Epithelial cell of prostate (primary cell): Measurements from ENCODE around the gene CNKSR3.
"Not testable (repeated sequence)": the region's sequence is repeated elsewhere in the genome, so short reads cannot be mapped to it uniquely, and the experiment has no call there.

Experiments
- DNase-seq: peaks from one replicate; pipeline ENCODE4 v3.0.0-alpha.2; 2011; ENCODE audit warnings: low read depth, low spot score
- H3K27ac ChIP-seq: fragments of 450-650 bp; 2 replicates; pipeline ENCODE4 v1.5.1; 2017; ENCODE audit warnings: mild to moderate bottlenecking

The CNKSR3 gene

DNA sequence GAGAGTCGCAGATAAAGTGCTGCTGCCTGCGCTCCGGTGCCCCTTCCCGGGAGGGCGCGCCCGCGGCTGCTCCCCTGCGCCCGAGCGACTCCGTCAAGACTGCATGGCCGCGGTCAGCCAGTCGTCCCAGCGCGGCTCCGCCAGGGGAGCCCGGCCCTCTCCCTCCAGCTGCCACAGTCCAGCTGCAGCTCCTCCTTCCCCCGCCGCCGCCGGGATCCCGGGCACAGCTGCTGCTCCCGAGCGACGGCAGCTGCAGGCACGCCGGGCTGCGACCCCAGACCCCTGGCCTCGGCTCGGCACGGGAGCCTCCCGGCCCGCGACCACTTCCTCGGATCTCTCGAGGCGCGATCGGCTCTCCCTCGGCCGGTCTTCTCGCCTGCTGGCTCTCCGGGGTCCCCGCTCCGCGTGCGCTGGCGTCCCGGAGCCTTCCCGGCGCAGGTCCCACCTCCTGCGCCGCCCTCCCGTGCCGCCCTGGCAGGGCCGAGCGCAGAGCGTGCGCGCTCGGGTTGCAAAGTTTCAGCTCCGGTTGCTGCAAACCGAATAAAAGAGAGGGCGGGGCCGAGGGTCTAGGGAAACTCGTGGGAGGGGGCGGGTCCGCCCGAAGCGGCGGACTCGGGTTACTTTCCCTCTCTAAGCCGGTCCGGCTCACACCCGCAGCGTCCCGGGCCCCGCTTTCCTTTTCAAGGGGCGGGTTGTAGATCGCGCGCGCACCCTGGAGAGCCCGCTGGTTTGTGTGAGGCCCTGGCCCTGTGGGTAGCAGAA lies at the start of gene CNKSR3:
Gene CNKSR3, minus strand, starts transcription at position 542 of the 762 bp plus-strand sequence. CDS start 571 bp downstream, outside the sequence.
- DNase-seq, result peak; percentile 14
- peak within 1 kb of the TSS; percentile 65 for H3K27ac ChIP-seq

DNA sequence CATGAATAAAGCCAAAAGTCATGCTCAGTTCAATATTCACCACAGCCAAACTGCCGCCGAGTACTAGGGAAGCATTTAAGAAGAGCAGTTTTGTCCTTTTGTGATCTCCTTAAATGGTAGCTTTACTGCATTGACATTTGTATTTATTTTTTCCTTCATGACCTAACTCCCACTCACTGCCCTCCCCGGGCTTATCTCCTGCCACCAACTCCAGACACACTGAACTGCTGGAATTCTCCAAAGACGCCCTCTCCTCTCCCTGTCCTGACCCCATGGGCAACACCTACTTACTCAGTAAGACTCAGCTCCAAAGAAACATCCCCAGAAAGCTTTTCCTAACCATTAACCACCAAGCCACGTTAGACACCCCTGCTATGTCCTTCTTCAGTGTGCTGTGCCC lies 48.5 kb upstream of the CNKSR3 start:
- no peak overlapping the region for H3K27ac ChIP-seq
- DNase-seq, result no peak

DNA sequence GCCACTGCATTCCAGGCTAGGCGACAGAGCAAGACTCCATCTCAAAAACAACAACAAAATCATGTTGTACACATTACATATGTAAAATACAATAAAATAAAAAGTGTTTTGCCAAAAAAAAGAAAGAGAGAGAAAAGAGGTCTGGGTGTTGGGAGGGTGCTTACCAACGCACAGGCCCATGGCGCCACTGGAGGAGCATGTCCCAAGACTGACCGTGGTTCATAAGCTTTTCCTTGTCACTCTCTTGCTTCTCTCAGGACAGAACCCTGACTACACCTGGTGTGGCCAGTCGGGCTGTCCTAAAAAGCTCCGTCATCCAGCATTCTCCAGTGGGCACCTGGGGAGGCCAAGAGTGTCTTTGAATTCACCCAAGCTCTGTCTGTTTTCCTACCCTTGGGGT lies 48.0 kb upstream of the CNKSR3 start:
- no peak for DNase-seq
- no peak overlapping the region for H3K27ac ChIP-seq

DNA sequence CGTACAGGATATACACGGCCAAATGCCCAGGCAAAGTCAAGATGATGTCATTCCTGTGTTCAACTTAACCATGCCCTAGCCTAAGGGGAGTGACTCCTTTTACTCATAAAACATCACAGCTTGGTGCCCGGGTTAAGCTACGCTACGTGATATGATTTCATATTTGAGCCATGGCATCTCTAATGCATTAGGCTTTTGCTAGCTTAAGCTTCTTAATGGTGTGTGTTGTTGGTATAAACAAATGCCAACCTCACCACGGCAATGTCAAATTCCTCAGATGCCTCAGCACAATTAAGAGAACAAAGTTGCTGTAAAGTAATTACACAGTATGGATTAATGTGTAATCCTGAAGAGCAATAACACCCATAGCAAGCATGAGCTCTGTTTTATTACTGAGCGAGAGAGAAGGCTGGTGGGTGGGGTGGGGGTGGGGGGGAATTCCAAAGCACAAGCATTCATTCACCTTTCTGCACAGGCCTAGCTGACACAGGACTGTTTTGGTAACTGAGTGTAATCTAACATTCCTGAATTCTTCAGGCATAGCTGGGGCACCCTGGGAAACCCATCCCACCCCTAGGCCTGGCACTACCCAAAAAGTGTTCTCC lies 44.7 kb upstream of the CNKSR3 start:
- H3K27ac ChIP-seq, result peak overlapping the region; percentile 23
- DNase-seq, result peak; percentile 82

DNA sequence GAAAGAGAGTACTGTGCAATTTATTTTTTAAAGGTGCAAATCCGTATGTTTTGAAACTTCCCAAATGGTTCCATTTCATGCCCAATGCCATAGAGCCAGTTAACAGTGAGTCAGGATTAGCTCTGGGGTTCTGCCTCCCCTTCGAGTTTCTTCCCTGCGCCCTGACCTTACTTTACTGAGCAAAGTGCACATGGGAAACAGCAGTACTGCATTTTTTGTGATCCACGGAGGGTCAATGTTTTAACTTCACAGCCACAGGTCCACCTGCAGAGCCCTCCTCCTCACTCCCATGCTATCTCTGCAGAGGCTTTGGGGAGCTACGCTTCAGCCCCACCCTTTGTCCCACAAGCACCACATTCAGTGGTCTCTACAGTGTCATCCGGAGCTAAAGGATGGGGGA lies 44.0 kb upstream of the CNKSR3 start:
- no peak for DNase-seq
- H3K27ac ChIP-seq, result peak overlapping the region; percentile 23

DNA sequence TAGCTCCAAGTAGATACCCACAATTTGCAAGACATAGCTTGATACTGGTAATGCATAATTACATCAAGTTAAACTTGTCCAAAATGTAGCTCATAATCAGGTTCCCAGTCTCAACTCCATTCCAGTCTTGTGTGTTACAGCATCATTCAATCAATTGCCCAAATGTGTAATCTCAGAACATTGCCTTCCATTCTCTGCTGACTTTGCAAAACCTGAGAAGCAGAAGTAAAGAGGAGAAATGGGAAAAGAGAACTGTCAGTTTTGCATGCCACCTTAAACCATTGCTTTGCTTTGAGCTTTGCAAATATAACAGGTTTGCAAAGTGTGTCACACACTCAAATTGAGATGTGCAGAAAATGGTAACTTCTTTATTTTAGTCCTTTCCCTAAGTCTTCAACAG lies 40.3 kb upstream of the CNKSR3 start:
- H3K27ac ChIP-seq, result no peak overlapping the region
- no peak for DNase-seq

DNA sequence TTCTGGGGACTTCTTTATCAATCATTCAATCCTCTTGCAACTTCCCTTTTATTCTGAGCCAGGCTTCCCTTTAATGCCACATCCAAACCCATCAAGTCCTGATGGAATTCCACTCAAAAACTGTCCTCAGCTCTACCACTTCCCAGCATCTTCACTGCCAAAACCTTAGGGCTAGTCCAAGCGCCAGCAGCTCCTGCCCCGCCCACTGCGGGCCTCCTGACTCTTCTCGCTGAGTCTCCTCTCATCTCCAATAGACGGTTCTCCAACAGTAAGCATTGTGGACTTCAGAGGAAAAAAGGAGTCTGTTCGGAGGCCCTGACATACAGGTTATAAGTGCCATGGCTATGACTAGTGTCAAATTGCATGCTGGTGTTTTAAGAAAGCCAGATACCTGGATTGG lies 38.7 kb upstream of the CNKSR3 start:
- DNase-seq, result no peak
- no peak overlapping the region for H3K27ac ChIP-seq

DNA sequence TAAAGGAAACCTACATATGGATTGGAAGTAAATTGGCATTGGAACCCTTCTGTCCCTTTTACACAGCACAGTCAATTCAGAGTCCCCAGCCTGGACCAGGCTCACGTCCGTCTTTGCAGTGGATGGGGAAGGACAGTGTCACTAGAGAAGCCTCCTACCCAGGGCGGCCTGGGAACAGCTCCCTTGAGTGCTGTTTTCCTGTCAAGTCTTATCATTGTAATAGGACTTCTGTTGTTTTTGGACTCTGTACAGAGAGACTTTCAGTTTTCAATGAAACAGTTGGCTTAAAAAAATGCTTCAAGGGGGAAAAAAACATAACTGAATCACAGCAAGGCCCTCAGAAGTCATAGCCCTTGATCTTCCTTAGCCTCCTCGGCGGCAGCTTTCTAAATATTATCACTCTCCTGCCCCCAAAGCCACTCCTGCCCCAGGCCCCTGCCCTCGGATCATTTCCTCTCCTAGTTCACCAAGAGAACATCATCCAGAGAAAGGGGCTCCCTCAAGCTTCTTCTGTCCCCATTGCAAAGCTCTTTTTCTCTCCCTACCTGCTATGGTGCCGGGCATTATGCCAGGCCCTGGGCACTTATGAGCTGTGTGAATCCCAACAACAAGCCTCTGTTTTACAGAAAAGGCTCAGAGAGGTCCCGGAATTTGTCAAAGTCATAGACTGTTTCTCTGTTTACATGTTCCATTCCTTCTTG lies 37.8 kb upstream of the CNKSR3 start:
- DNase-seq, result no peak
- no peak overlapping the region for H3K27ac ChIP-seq

DNA sequence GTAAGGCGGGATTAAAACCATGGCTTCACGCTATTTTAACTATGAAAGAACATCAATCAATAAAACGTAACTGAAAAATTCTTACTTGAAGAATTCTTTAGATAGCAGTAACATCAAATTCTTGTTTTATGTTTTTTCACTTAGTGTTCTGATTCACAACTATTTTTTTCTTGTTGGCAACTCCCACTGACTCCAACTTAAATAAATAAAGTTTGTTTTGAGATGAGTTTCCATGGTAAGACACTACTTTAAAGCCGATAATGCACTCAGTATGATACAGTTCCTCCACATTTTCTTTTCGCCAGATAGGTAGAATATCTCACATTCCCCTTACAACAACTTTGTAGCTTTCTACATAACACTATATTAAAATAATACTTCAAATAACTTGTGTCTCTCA lies 33.1 kb upstream of the CNKSR3 start:
- no peak for DNase-seq
- no peak overlapping the region for H3K27ac ChIP-seq

DNA sequence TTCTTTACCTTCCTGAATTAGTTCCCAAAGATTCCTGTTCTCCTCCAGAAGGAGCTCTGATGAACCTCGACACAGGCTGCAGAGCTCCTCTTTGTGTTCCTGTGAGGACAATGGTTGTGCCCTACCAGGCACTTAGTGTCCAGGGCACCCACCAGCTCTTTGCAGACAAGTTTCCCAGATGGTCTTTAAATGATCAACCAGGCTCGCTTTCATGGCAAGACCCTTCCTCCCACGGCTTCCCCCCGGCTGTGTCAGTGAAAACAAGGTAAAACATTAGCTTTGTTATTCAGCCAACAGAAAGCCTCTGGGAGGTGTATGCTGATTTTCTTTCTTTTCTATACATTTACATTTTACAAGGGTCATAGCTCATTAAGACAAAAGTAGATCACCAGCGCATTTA lies 32.3 kb upstream of the CNKSR3 start:
- no peak for DNase-seq
- H3K27ac ChIP-seq, result no peak overlapping the region

DNA sequence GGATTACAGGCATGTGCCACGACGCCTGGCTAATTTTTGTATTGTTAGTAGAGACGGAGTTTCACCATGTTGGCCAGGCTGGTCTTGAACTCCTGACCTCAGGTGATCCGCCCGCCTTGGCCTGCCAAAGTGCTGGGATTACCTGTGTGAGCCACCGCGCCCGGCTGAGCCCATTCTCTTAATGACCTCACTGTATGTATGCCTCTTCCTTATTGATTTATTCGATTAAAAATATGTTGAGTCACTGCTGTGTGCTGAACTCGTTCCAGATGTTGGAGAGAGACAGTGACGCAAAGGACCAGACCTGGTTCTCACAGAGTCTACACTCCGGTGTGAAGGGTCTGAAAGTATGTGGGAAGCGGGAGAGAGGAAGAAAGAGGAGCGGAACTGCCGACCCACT lies 31.4 kb upstream of the CNKSR3 start:
- not testable (repeated sequence) for DNase-seq, H3K27ac ChIP-seq

DNA sequence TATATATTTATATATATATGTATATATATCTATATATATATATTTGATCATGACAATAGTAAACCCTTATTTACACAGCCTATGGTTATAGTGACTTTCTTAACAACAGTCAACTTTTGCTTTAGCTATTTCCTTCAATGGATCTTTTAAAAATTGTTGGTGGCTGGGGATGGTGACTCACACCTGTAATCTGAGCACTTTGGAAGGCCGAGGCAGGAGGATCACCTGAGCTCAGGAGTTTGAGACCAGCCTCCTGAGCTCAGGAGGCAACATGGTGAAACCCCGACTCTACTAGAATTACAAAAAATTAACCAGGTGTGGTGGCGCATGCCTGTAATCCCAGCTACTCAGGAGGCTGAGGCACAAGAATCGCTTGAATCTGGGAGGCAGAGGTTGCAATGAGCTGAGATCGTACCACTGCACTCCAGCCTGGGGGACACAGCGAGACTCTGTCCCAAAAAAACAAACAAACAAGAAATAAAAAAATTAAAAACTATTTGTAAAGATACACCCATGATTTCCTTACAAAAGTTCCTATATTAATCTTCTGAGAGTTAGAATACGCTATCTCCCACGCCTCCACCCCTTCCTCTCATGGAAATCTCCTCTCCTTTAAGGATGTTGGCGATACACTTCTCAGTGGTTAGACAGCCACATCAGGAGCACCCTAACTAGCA lies 29.2 kb upstream of the CNKSR3 start:
- DNase-seq, result no peak
- no peak overlapping the region for H3K27ac ChIP-seq

DNA sequence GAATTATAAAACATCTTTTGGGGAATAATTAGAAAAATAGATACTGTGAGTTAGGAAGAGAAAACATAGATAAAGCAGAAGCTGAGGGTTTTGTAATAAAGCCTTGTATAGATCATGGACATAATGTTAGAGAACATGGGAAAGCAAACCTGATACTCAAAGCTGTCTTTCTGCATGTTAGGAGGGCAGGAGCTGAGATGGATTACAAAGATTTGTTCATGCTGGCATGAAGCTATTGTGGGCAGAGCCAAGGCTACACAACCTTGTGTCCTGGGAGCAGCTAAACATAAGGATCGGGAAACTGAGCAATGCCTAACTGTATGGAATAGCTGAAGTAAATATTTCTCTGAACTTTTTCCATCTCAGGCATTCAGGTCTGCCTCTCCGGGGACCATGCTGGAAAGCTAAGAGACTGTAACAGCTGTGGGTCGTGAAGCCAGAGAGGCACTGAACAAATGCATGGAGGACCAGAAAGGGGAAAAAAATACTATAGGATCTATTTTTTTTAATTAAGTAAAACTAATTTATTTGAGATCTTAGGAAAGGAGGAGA lies 28.2 kb upstream of the CNKSR3 start:
- H3K27ac ChIP-seq, result no peak overlapping the region
- no peak for DNase-seq

DNA sequence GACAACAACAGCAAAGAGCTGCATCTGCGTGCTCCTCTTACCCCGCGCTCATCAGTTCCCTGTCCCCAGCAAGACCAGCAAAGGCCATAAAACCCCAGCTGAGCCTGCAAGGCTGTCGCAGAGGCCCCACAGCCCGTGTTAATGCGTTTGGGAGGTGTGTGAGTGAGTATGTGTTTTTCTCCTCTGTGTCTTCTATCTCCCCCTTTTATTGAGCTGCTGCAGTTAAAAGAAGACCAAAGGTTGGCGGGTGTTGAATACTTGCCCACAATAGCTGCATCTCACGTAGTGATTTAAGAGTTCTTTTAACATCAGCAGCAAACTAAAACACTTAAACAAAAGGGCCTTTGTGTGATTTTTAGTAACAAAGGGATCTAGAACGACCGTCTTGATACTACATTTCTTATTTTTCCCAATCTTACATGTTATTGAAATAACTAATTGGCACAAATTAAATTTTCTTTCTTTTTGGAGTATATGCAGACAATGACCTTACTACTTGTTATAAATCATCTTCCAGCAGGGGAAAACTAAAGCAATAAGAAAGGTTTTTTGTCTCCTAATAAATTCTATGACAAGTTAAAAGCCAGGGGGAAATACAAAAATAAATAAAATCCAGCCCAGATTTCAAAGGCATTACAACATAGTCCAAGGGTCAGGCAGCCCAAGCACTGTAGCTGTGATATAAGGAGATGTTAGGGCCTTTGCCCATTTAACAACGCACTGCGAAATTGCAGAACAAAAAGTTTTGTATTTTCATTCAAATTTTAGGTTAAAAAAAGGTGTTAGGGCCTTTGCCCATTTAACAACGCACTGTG lies 27.2 kb upstream of the CNKSR3 start:
- DNase-seq, result no peak
- no peak overlapping the region for H3K27ac ChIP-seq

DNA sequence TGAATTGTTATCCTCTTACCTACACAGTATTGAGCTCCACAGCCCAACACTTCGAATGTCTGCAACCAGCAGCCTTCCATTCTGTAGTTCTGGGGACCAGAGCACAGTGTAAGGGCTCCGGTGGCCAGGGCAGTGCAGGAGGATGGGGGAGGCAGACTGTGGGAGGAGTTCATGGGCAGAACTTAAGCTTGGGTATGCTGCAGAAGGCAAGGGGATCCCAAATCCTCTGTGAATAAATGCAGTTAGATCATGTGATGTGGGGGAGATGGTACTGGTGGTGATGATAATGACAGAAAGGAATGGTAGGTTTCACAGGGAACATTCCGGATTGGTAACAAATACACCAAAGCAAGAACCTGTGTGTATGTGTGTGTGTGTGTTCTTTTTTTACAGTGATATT lies 26.5 kb upstream of the CNKSR3 start:
- no peak overlapping the region for H3K27ac ChIP-seq
- DNase-seq, result no peak

DNA sequence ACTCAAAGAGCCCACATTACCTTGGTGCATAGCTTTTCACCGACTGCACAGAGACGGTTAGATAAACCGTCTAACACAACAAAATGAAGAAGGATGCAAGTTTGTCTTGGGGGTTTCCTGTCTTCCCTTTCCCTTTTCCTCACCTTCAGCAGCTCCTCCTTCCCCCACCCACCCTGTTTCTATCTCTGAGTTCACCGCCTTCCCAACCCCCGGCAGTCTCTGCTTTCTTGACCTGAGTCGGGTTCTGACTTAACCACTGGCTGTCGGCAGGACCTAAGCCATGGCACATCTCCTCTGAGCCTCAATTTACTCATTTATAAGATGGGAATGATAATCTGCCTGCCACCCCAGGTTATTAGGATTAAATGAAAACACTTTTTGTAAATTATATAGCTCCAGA lies 25.8 kb upstream of the CNKSR3 start:
- DNase-seq, result no peak
- H3K27ac ChIP-seq, result no peak overlapping the region

DNA sequence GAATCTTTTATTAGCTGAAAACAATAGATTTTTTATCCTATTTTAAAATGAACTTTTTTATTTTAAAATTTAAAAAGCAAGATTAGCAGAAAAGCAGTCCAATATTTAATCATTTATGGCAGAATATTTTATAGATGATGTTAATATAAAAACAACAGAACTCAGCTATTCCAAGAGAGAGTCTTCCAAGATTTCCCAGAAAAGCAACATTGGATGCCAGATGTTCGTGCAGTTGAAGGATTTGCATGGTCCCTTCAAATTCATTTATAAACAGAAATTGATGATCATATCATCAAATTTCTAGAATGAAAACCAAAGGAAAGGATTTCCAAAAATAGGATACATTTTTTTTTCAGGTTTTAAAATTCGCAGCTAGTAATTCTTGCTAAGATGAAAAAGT lies 25.4 kb upstream of the CNKSR3 start:
- H3K27ac ChIP-seq, result no peak overlapping the region
- no peak for DNase-seq

DNA sequence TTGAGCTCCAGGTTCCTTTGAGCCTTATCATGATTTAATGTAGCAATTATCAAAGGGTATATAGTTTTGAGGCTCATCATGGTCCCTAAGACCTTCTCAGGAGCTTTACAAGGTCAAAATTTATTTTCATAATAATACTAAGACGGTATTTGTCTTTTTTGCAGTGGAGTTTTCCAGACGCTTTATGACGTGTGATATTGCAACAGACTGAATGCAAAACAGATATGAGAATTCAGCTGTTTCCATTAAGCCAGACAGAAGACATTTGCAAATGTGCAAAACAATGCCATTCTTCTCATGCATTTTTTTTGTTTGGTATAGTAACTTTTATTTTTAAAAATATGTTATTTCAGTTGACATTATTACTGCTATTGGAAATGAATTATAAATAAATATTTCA lies 24.7 kb upstream of the CNKSR3 start:
- DNase-seq, result no peak

DNA sequence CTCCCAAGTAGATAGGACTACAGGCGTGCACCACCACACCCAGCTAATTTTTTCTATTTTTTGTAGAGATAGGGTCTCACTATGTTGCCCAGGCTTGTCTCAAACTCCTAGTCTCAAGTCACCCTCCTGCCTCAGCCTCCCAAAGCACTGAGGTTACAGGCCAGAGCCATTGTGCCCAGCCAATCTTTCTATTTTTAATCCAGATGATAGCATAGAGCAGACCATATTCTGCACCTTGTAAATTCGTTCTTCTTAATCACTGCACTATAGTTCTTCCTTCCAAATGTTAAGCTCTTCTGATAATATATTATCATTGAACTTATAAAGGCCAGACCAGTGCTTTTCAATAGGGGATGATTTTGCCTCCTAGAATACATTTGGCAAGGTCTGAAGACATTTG lies 24.0 kb upstream of the CNKSR3 start:
- DNase-seq, result no peak
- H3K27ac ChIP-seq, result no peak overlapping the region

More for the DNA sequence above, 24.7 kb upstream of the CNKSR3 start:
- no peak overlapping the region for H3K27ac ChIP-seq

DNA sequence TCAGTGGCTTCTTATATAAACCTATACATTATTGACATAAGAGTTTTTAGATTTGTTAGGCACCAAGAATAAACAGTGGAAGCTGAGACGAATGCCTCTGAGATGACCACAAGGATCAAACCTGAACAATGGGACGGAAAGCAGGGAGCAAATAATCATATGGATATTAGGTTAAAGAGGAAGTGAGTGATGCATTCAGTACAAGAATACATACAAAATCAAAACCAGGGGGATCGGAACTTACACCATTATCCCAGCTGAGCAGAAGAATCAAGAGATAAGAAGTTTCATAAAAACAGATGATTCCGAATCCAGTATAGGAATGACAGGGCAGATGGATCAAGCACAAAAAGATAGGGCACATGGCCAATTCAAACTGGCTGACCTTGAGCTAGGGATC lies 21.9 kb upstream of the CNKSR3 start:
- no peak overlapping the region for H3K27ac ChIP-seq
- DNase-seq, result no peak
